ENCODE measurements around the gene PALS1. TPM values are rescaled to one million over a fixed set of nuclear protein-coding genes. Genes with fewer than 3 reads are reported as not detected.

PALS1 gene
- total RNA-seq, 1 donor from 2014 or later = 26.1 TPM

DNA sequence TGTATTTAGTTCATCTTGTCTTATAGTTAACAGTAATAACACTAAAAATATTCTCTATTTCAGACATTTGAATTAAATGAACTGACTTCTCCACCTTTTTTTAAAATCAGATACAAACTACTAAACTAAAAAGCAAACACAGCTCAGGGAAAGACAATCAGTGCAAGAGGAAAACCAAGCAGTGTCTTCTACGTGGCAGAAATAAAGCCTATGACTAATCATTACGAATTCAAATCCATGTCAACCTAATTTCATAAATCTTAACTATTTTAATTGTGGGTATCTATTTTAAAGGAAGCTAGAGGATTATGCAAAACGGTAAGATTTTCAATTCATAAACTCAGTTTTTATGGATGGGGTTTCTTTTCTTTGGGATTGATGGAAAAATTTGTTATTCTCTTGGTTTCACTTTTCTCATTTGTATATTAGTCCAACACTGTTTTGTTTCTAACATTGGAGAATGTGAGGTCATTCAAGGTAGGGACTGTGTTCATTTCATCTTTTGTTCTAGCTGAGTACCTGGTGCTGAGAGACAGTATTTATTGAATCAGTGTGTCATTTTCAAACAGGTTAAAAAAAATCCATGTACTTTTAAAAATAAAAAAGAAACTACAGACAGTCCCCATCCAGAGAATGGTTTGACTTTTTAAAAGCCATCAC is 12.8 kb upstream of the PALS1 start:
- no peaks in the 10 kb centered on the region for H3K4me1 Mint-ChIP-seq (ENCODE audit: unreplicated experiment)
- H3K4me3 Mint-ChIP-seq = no peak overlapping the region
- no peaks in the 10 kb centered on the region for H3K9me3 Mint-ChIP-seq
- TF ChIP-seq, protein P1, sequence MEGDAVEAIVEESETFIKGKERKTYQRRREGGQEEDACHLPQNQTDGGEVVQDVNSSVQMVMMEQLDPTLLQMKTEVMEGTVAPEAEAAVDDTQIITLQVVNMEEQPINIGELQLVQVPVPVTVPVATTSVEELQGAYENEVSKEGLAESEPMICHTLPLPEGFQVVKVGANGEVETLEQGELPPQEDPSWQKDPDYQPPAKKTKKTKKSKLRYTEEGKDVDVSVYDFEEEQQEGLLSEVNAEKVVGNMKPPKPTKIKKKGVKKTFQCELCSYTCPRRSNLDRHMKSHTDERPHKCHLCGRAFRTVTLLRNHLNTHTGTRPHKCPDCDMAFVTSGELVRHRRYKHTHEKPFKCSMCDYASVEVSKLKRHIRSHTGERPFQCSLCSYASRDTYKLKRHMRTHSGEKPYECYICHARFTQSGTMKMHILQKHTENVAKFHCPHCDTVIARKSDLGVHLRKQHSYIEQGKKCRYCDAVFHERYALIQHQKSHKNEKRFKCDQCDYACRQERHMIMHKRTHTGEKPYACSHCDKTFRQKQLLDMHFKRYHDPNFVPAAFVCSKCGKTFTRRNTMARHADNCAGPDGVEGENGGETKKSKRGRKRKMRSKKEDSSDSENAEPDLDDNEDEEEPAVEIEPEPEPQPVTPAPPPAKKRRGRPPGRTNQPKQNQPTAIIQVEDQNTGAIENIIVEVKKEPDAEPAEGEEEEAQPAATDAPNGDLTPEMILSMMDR (conservative IDR thresholded peaks at IDR 0.05) = no peak
- DNase-seq (ENCODE audit: extremely low spot score, unreplicated experiment) = no peak
- H3K36me3 Mint-ChIP-seq = no peaks in the 10 kb centered on the region
- no peak overlapping the region for H3K27ac Mint-ChIP-seq
- no peaks in the 10 kb centered on the region for H3K27me3 Mint-ChIP-seq

DNA sequence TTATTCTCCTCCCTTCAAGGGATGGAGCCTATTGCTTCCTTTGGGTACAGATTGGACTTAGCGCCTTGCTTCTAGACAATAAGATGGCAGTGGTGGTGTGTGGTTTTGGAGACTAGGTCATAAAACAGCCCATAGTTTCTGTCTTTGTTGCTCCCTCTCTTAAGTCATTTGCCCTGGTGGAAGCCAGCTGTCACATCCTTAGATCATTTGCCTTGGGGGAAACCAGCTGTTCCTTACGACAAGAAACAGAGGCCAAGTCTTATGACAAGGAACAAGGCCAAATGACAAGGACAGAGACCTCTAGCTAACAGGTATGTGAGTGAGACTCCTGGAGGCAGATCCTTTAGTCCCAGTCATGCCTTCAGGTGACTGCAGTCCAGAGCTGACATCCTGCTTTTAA is 9.2 kb upstream of the PALS1 start:
- H3K27me3 Mint-ChIP-seq = no peaks in the 10 kb centered on the region
- H3K4me1 Mint-ChIP-seq (ENCODE audit: unreplicated experiment) = no peaks in the 10 kb centered on the region
- H3K9me3 Mint-ChIP-seq = no peaks in the 10 kb centered on the region
- H3K36me3 Mint-ChIP-seq = no peaks in the 10 kb centered on the region
- no peak for DNase-seq (ENCODE audit: extremely low spot score, unreplicated experiment)
- peak overlapping the region; percentile 23 for H3K27ac Mint-ChIP-seq
- TF ChIP-seq, protein P1 (conservative IDR thresholded peaks at IDR 0.05) = no peak
- no peak overlapping the region for H3K4me3 Mint-ChIP-seq

GRCh38 chr14:67232621-67233020 is 8.6 kb upstream of the PALS1 start:
- H3K27me3 Mint-ChIP-seq = no peaks in the 10 kb centered on the region
- no peak overlapping the region for H3K27ac Mint-ChIP-seq
- H3K4me3 Mint-ChIP-seq = no peak overlapping the region
- no peaks in the 10 kb centered on the region for H3K4me1 Mint-ChIP-seq (ENCODE audit: unreplicated experiment)
- H3K9me3 Mint-ChIP-seq = no peaks in the 10 kb centered on the region
- TF ChIP-seq, protein P1 (conservative IDR thresholded peaks at IDR 0.05) = no peak
- DNase-seq (ENCODE audit: extremely low spot score, unreplicated experiment) = no peak
- no peaks in the 10 kb centered on the region for H3K36me3 Mint-ChIP-seq

GRCh38 chr14:67237591-67237990 is 3.6 kb upstream of the PALS1 start:
- TF ChIP-seq, protein P1 (conservative IDR thresholded peaks at IDR 0.05) = no peak
- H3K4me1 Mint-ChIP-seq (ENCODE audit: unreplicated experiment) = peaks cover 4% of the 10 kb centered on the region
- H3K9me3 Mint-ChIP-seq = no peaks in the 10 kb centered on the region
- peaks cover 9% of the 10 kb centered on the region for H3K27me3 Mint-ChIP-seq
- no peaks in the 10 kb centered on the region for H3K36me3 Mint-ChIP-seq
- H3K4me3 Mint-ChIP-seq = no peak overlapping the region
- no peak overlapping the region for H3K27ac Mint-ChIP-seq
- DNase-seq (ENCODE audit: extremely low spot score, unreplicated experiment) = no peak

- DNase-seq (ENCODE audit: extremely low spot score, unreplicated experiment) = no peak
- Mint-ChIP-seq H3K9me3 (no peaks in the 10 kb centered on the region), H3K4me1 (ENCODE audit: unreplicated experiment) (peaks cover 11% of the 10 kb centered on the region), H3K27ac (no peak overlapping the region), H3K4me3 (peak overlapping the region; percentile 92), H3K36me3 (no peaks in the 10 kb centered on the region), H3K27me3 (peaks cover 9% of the 10 kb centered on the region)
- TF ChIP-seq, protein P1 (conservative IDR thresholded peaks at IDR 0.05) = no peak
Observed at GRCh38 chr14:67239582-67239981, 1.7 kb upstream of the PALS1 start.

All from type B pancreatic cell (in vitro differentiated cells).